Measurements from ENCODE around the gene TSPAN18.

DNA sequence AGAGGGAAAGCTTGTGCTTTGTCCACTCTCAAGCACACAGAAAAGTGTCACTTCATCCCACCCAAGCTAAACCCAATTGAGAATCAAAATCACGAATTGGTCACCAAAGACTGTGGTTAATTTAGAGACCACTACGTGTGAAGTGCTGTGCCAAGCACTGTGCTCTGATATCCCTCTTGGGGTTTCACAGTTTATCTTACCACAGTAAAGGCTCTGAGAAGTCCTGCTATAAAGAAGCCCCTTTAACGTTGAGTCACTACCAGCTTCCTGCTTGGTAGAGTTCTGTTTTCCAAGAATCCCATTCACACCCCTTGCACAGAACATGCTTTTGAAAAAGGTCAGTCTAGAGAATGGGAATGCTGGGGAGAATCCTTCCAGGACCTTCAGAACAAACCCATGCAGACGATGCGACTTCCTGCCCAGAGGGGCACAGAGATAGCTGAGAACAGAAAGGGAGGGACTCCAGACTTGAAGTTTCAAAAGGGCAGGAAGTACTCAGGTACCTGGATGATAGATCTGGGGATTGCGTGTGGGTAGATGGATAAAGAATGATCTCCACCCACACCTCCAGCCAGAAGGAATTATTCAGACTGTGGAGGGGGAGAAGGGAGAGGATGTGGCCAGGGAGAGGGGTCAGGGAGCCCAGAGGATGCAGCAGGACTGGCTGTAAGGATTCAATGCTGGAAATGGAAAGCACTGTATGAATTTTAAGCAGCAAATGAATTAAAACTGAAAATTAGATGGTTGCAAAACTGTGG is 18.1 kb upstream of the TSPAN18 start:
- no peak for TF ChIP-seq POLR2A (IDR thresholded peaks at IDR 0.05)
- TF ChIP-seq, protein P1, sequence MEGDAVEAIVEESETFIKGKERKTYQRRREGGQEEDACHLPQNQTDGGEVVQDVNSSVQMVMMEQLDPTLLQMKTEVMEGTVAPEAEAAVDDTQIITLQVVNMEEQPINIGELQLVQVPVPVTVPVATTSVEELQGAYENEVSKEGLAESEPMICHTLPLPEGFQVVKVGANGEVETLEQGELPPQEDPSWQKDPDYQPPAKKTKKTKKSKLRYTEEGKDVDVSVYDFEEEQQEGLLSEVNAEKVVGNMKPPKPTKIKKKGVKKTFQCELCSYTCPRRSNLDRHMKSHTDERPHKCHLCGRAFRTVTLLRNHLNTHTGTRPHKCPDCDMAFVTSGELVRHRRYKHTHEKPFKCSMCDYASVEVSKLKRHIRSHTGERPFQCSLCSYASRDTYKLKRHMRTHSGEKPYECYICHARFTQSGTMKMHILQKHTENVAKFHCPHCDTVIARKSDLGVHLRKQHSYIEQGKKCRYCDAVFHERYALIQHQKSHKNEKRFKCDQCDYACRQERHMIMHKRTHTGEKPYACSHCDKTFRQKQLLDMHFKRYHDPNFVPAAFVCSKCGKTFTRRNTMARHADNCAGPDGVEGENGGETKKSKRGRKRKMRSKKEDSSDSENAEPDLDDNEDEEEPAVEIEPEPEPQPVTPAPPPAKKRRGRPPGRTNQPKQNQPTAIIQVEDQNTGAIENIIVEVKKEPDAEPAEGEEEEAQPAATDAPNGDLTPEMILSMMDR (IDR thresholded peaks at IDR 0.05), result no peak
- TF ChIP-seq EP300 (IDR thresholded peaks at IDR 0.05), result no peak

All from tibial nerve (tissue), 4 donors.